ENCODE results near the gene RAX2. TPM values are rescaled to one million over a fixed set of nuclear protein-coding genes. Genes with fewer than 3 reads are reported as not detected.

Gene RAX2
- total and polyA plus RNA-seq, 2 of the 8 experiments (the other 6 are each of a cell fraction or from before 2014, with no cell fraction given) = 0.08 TPM; not detected in 1

- Histone ChIP-seq H3K4me1 (replicated peaks in 1 of 4; ENCODE audit: control insufficient read depth in 3 of 4, insufficient read depth in 4 of 4, low read length in 3 of 4) (no peaks in the 10 kb centered on the region), H3K79me1 (ENCODE audit: low read depth, low read length) (no peaks in the 10 kb centered on the region), H2BK5ac (ENCODE audit: low read depth, low read length) (no peak overlapping the region), H2BK120ac (replicated peaks; ENCODE audit: low read depth, low read length) (no peak overlapping the region), H3K14ac (ENCODE audit: insufficient read length) (no peak overlapping the region), H3K18ac (ENCODE audit: extremely low read depth, low read length) (no peak overlapping the region), H4K20me1 (replicated peaks in 1 of 2; ENCODE audit: control insufficient read depth in 1 of 2, insufficient read depth in 2 of 2, low read length in 2 of 2) (peaks cover 0 to 3% of the 10 kb centered on the region in 2 experiments), H4K5ac (ENCODE audit: insufficient read length, low read depth, low read length) (no peak overlapping the region), H3K56ac (replicated peaks; ENCODE audit: insufficient read length, low read depth, low read length) (no peak overlapping the region), H3K9me3 (ENCODE audit: insufficient read depth in 2 of 2, low read depth in 1 of 2, low read length in 1 of 2) (peaks cover 17 to 22% of the 10 kb centered on the region in 2 experiments), H3K9ac (replicated peaks in 1 of 4; ENCODE audit: extremely low read depth in 1 of 4, low read depth in 3 of 4, low read length in 3 of 4) (no peak overlapping the region), H3K4ac (replicated peaks; ENCODE audit: insufficient read length, low read depth, low read length) (no peak overlapping the region), H4K91ac (replicated peaks; ENCODE audit: insufficient read length, low read length) (no peak overlapping the region), H3K27ac (ENCODE audit: low read depth, low read length) (no peak overlapping the region), H2BK20ac (ENCODE audit: low read length) (no peak overlapping the region), H2AK5ac (ENCODE audit: low read depth, low read length) (no peak overlapping the region), H3K23ac (ENCODE audit: insufficient read length) (no peak overlapping the region), H3K27me3 (replicated peaks in 1 of 4; ENCODE audit: control insufficient read depth in 3 of 4, extremely low read depth in 1 of 4, insufficient read depth in 3 of 4, low read length in 3 of 4) (no peaks in the 10 kb centered on the region; a peak in 1 of 7 replicates), H3K23me2 (ENCODE audit: low read depth, low read length) (peaks cover 6% of the 10 kb centered on the region; the same call in 1 of the 2 replicates), H3K79me2 (ENCODE audit: control insufficient read depth in 1 of 2, insufficient read depth in 2 of 2, low read length in 2 of 2) (no peaks in the 10 kb centered on the region), H2AFZ (ENCODE audit: low read length) (no peak overlapping the region), H2BK12ac (ENCODE audit: low read depth, low read length) (no peak overlapping the region), H3K36me3 (ENCODE audit: control insufficient read depth in 2 of 4, insufficient read depth in 4 of 4, low read length in 3 of 4) (peaks cover 0 to 14% (median 3%) of the 10 kb centered on the region in 4 experiments; a peak in 2 of 8 replicates), H2BK15ac (ENCODE audit: low read length) (no peak overlapping the region), H3K4me3 (ENCODE audit: extremely low read depth in 1 of 4, insufficient read depth in 2 of 4, low read depth in 3 of 4, low read length in 4 of 4) (no peak overlapping the region), H4K8ac (ENCODE audit: extremely low read depth, insufficient read depth, low read length) (no peak overlapping the region), H3K4me2 (ENCODE audit: insufficient read depth in 1 of 2, low read depth in 2 of 2, low read length in 2 of 2) (no peak overlapping the region)
- no peak for DNase-seq (ENCODE audit: low read depth in 1 of 2, low spot score in 2 of 2)
- WGBS, 2 experiments (ENCODE audit: extremely low coverage in 1 of 2, insufficient coverage in 1 of 2, insufficient read length in 1 of 2, insufficient replicate concordance in 2 of 2, low coverage in 1 of 2, low lambda C conversion rate in 2 of 2, missing lambda C conversion rate in 1 of 2) = 94% methylated on average over 30 of the region's 44 CpGs; no CpG with 5 or more reads in 1 of the 2 experiments
- no peak for FAIRE-seq
- ChIA-PET POLR2A (ENCODE audit: partially characterized antibody) (interaction anchor here (0.9 to 2.3 kb wide), 6 partner anchors 9 to 206 kb away, joined by 3 to 7 read pairs (median 4); partner anchors contain the start of gene EEF2), CTCF (ENCODE audit: partially characterized antibody) (interaction anchor here (0.7 to 2.0 kb wide), 3 partner anchors 43 to 105 kb away, joined by 3 to 9 read pairs (median 3); no protein-coding TSS in a partner anchor)
- TF ChIP-seq ZNF274 (IDR thresholded peaks at IDR 0.05; ENCODE audit: borderline replicate concordance, extremely low read depth, low read length) (no peak), KDM4A (IDR thresholded peaks at IDR 0.05; ENCODE audit: low read depth, low read length, severe bottlenecking) (no peak), CBX8 (IDR thresholded peaks at IDR 0.05; ENCODE audit: borderline replicate concordance, low read depth, low read length) (no peak), RFX5 (IDR thresholded peaks at IDR 0.05; ENCODE audit: borderline replicate concordance, low read depth, low read length) (no peak), POU5F1 (IDR thresholded peaks at IDR 0.05; ENCODE audit: low read depth, low read length) (no peak), SRF (IDR thresholded peaks at IDR 0.05; ENCODE audit: low read depth, low read length) (no peak), TAF1 (IDR thresholded peaks at IDR 0.05; ENCODE audit: low read depth, low read length) (no peak), POLR2AphosphoS5 (IDR thresholded peaks at IDR 0.05; ENCODE audit: low read depth, low read length) (no peak)
Measured at GRCh38 chr19:3778899-3779723, 7.1 kb upstream of the RAX2 start.
